OCI-LY7 (cell line): ENCODE measurements around the gene DPEP2NB.

Experiments
- CTCF ChIP-seq: fragments of 200-600 bp; sonication (generic); conservative IDR thresholded peaks from 2 replicates; pipeline ENCODE4 v1.5.1; 2014; ENCODE audit warnings: mild to moderate bottlenecking, antibody characterized with exemption, low read length, moderate library complexity, mixed read lengths
- EZH2phosphoT487 ChIP-seq: fragments of 200-600 bp; sonication (generic); IDR thresholded peaks from 2 replicates; pipeline ENCODE4 v1.6.1; 2018; ENCODE audit warnings: low read depth, borderline replicate concordance, mild to moderate bottlenecking, mixed run types, antibody characterized with exemption, low read length, moderate library complexity, mixed read lengths

GRCh38 chr16:67995423-67995822 lies 20.3 kb downstream of the DPEP2NB start:
- no peak for TF ChIP-seq CTCF
- TF ChIP-seq EZH2phosphoT487 = no peak
